Psoas muscle (tissue), 8 donors: ENCODE data around the gene FKBP15. TPM values are rescaled to one million over a fixed set of nuclear protein-coding genes. Genes with fewer than 3 reads are reported as not detected.
"Not testable (repeated sequence)": the region's sequence is repeated elsewhere in the genome, so short reads cannot be mapped to it uniquely, and the experiment has no call there.

Experiments
- ATAC-seq, 4 donors: fragments of 200-7000 bp; cut with Tn5 transposase; one replicate each; pipeline ENCODE4 v1.9.1; 2020; ENCODE audit warnings: moderate library complexity in 3 of 4, mild to moderate bottlenecking in 2 of 4
- DNase-seq, 2 donors: peaks; one replicate each; pipeline ENCODE4 v3.0.0-alpha.2; 2020
- H3K27ac ChIP-seq: fragments of 200-600 bp; one replicate; pipeline ENCODE4 v1.8.0; 2022
- H3K27me3 ChIP-seq, 3 donors: fragments of 200-600 bp in 1 of 3; one replicate each; pipeline versions ENCODE4 v1.6.1 to v1.8.0; 2013 to 2022; ENCODE audit warnings: low read length in 2 of 3, mild to moderate bottlenecking in 2 of 3, moderate library complexity in 1 of 3; ENCODE audit not compliant: insufficient read depth in 3 of 3
- H3K36me3 ChIP-seq, 2 donors: fragments of 200-600 bp in 1 of 2; one replicate each; pipeline versions ENCODE4 v1.6.1 to v1.8.0; 2013 to 2022; ENCODE audit warnings: low read depth in 1 of 2, mild to moderate bottlenecking in 1 of 2, moderate library complexity in 1 of 2; ENCODE audit not compliant: insufficient read depth in 1 of 2
- H3K4me1 ChIP-seq: fragments of 200-600 bp; one replicate; pipeline ENCODE4 v1.8.0; 2022
- H3K4me3 ChIP-seq: fragments of 200-600 bp; one replicate; pipeline ENCODE4 v1.8.0; 2022; ENCODE audit warnings: mild to moderate bottlenecking
- H3K9me3 ChIP-seq: fragments of 200-600 bp; one replicate; pipeline ENCODE4 v1.8.0; 2022
- WGBS, 3 donors: extraction: QIAGEN DNeasy Blood & Tissue Kit; methylation state at CpG; one replicate each; pipeline versions ENCODE4 v1.1.6 to v1.1.7; 2013; 5-methylcytosine and 5-hydroxymethylcytosine counted together
- intact Hi-C, 2 donors: fragments of 100-400 bp; cut with DNase I; formaldehyde crosslinking; loops; one replicate each; pipeline versions ENCODE4 v1.11.0 to v1.14.2; 2022
- polyA plus RNA-seq, 3 donors: library from polyadenylated mRNA; stranded (reverse); fragments of 200-250 nt; gene quantifications; one replicate each; pipeline ENCODE4 v1.2.3, GENCODE V29; 2013
- total RNA-seq, 4 donors: library from RNA; stranded (reverse); fragmentation: NEBNext Ultra II Directional in 2 of 4; extraction: Animal tissue kit (Norgen Biotek cat#: 25700) in 2 of 4; gene quantifications; one replicate each; pipeline versions ENCODE4 v1.2.1 to v1.2.4, GENCODE V29; 2021 to 2023
- TF ChIP-seq, protein P1 (sequence below): fragments of 200-600 bp; IDR thresholded peaks from one replicate; pipeline ENCODE4 v1.8.0; 2022; ENCODE audit warnings: antibody characterized with exemption
- donor health status: healthy with polysubstance abuse.
- donor health status: DM: no; HTN: no; CAD: no; lungs with moderate emphysema.
- donor health status: Bipolar disorder and iron deficiency.
- donor health status: healthy.
- donor health status: DM: yes; HTN: yes; CAD: no.
- donor health status: DM: no; HTN: no; CAD: no.
- donor health status: DM: no; HTN: no; CAD: no.
- donor health status: DM: yes; HTN: yes; CAD: no.

Gene FKBP15
- total and polyA plus RNA-seq, 7 donors: 10.5 to 18.4 (median 15.8) TPM

- Histone ChIP-seq H3K9me3 (no peaks in the 10 kb centered on the region), H3K4me1 (no peaks in the 10 kb centered on the region), H3K27me3 (peaks cover 0 to 11% (median 0%) of the 10 kb centered on the region in 3 donors), H3K27ac (no peak overlapping the region), H3K36me3 (no peaks in the 10 kb centered on the region), H3K4me3 (no peak overlapping the region)
- intact Hi-C loops: no loop called here
- TF ChIP-seq, protein P1, sequence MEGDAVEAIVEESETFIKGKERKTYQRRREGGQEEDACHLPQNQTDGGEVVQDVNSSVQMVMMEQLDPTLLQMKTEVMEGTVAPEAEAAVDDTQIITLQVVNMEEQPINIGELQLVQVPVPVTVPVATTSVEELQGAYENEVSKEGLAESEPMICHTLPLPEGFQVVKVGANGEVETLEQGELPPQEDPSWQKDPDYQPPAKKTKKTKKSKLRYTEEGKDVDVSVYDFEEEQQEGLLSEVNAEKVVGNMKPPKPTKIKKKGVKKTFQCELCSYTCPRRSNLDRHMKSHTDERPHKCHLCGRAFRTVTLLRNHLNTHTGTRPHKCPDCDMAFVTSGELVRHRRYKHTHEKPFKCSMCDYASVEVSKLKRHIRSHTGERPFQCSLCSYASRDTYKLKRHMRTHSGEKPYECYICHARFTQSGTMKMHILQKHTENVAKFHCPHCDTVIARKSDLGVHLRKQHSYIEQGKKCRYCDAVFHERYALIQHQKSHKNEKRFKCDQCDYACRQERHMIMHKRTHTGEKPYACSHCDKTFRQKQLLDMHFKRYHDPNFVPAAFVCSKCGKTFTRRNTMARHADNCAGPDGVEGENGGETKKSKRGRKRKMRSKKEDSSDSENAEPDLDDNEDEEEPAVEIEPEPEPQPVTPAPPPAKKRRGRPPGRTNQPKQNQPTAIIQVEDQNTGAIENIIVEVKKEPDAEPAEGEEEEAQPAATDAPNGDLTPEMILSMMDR: no peak
- ATAC-seq (no peak), DNase-seq (no peak)
- WGBS, 3 donors: 71 to 73% (median 71%) methylated on average over 4 of the region's 4 CpGs
These were observed 95.6 kb downstream of the FKBP15 start for GRCh38 chr9:113125386-113126035.

DNA sequence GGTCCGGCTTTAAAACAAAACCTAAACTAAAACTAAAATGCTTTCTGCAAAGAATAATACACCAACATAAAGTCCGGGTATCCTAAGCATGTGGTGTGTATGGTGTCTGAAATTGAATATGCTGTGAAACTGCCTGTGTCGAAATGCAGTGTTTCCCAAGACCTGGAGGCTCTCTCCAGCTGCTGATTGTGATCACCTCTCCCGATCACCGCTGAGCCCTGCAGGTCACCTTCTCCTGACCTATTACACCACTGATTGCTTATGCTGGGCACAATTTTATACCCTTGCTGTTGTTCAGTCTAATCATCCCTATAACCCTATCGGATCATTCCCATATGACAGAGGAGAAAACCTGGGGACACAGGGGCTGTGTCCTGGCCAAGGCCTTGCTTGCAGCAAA, 102.2 kb downstream of the FKBP15 start:
- H3K9me3 ChIP-seq, intact Hi-C loops, H3K27ac ChIP-seq, DNase-seq, H3K27me3 ChIP-seq, H3K4me1 ChIP-seq, H3K4me3 ChIP-seq, ATAC-seq, H3K36me3 ChIP-seq: not testable (repeated sequence)
- WGBS, 3 donors: no CpG with 5 or more reads among the region's 6 CpGs

Other genes with a start within 250 kb of the FKBP15 start
- gene ZNF883, start 209.1 kb downstream of the FKBP15 start, total RNA-seq: under 1 TPM in 3 of 4 donors, not detected in 1; 0.34 to 0.66 (median 0.49) TPM
- gene ZNF883, start 209.1 kb downstream of the FKBP15 start, polyA plus RNA-seq: 1 to 10 TPM in 1 of 3 donors, under 1 TPM in 2; 0.36 to 1.4 (median 0.62) TPM
- gene ZFP37, start 164.6 kb downstream of the FKBP15 start, total RNA-seq: 1 to 10 TPM in 3 of 4 donors, under 1 TPM in 1; 0.54 to 1.6 (median 1.5) TPM
- 1 to 10 TPM in 2 of 3 donors, under 1 TPM in 1; 0.77 to 1.2 (median 1.0) TPM for gene ZFP37, start 164.6 kb downstream of the FKBP15 start, polyA plus RNA-seq
- 10 to 100 TPM in 3 of 4 donors, 1 to 10 TPM in 1; 10.0 to 21.5 (median 16.2) TPM for gene SLC31A2, start 70.3 kb downstream of the FKBP15 start, total RNA-seq
- 10 to 100 TPM; 11.5 to 35.4 (median 31.7) TPM for gene SLC31A2, start 70.3 kb downstream of the FKBP15 start, polyA plus RNA-seq
- gene SLC31A1, start 267 bp upstream of the FKBP15 start, total RNA-seq: 1 to 10 TPM; 4.1 to 6.7 (median 4.8) TPM
- gene SLC31A1, start 267 bp upstream of the FKBP15 start, polyA plus RNA-seq: 10 to 100 TPM in 1 of 3 donors, 1 to 10 TPM in 2; 3.3 to 10.2 (median 9.5) TPM
- 10 to 100 TPM; 22.4 to 25.6 (median 24.0) TPM for gene CDC26, start 54.3 kb upstream of the FKBP15 start, total RNA-seq
- gene CDC26, start 54.3 kb upstream of the FKBP15 start, polyA plus RNA-seq: 100 to 1,000 TPM in 1 of 3 donors, 10 to 100 TPM in 2; 53.2 to 112 (median 75.0) TPM
- gene PRPF4, start 54.4 kb upstream of the FKBP15 start, total RNA-seq: 10 to 100 TPM; 10.9 to 22.5 (median 19.8) TPM
- gene PRPF4, start 54.4 kb upstream of the FKBP15 start, polyA plus RNA-seq: 10 to 100 TPM; 12.2 to 33.4 (median 30.4) TPM
- not detected for gene RNF183, start 82.1 kb upstream of the FKBP15 start, total RNA-seq
- gene RNF183, start 82.1 kb upstream of the FKBP15 start, polyA plus RNA-seq: under 1 TPM in 1 of 3 donors, not detected in 2; 0.05 TPM
- gene WDR31, start 119.0 kb upstream of the FKBP15 start, total RNA-seq: 1 to 10 TPM; 1.7 to 6.9 (median 2.4) TPM
- 1 to 10 TPM in 1 of 3 donors, under 1 TPM in 2; 0.66 to 2.7 (median 0.76) TPM for gene WDR31, start 119.0 kb upstream of the FKBP15 start, polyA plus RNA-seq
- gene BSPRY, start 128.3 kb upstream of the FKBP15 start, total RNA-seq: not detected
- gene BSPRY, start 128.3 kb upstream of the FKBP15 start, polyA plus RNA-seq: under 1 TPM in 2 of 3 donors, not detected in 1; 0.03 TPM
- gene HDHD3, start 155.7 kb upstream of the FKBP15 start, total RNA-seq: 10 to 100 TPM in 1 of 4 donors, 1 to 10 TPM in 3; 7.3 to 11.5 (median 8.6) TPM
- gene HDHD3, start 155.7 kb upstream of the FKBP15 start, polyA plus RNA-seq: 10 to 100 TPM in 2 of 3 donors, 1 to 10 TPM in 1; 7.0 to 14.9 (median 12.2) TPM
- gene ALAD, start 180.0 kb upstream of the FKBP15 start, total RNA-seq: 10 to 100 TPM; 13.1 to 29.0 (median 19.8) TPM
- 10 to 100 TPM; 13.7 to 43.1 (median 17.3) TPM for gene ALAD, start 180.0 kb upstream of the FKBP15 start, polyA plus RNA-seq
- gene POLE3, start 189.4 kb upstream of the FKBP15 start, total RNA-seq: 10 to 100 TPM; 29.8 to 50.4 (median 38.5) TPM
- gene POLE3, start 189.4 kb upstream of the FKBP15 start, polyA plus RNA-seq: 100 to 1,000 TPM in 1 of 3 donors, 10 to 100 TPM in 2; 45.4 to 173 (median 98.5) TPM
- gene C9orf43, start 189.5 kb upstream of the FKBP15 start, total RNA-seq: under 1 TPM in 1 of 4 donors, not detected in 3; 0.73 TPM
- gene C9orf43, start 189.5 kb upstream of the FKBP15 start, polyA plus RNA-seq: under 1 TPM in 2 of 3 donors, not detected in 1; 0.07 to 0.79 TPM
- gene RGS3, start 242.4 kb upstream of the FKBP15 start, total RNA-seq: 10 to 100 TPM; 10.6 to 38.1 (median 18.3) TPM
- 10 to 100 TPM in 2 of 3 donors, 1 to 10 TPM in 1; 7.1 to 18.4 (median 12.8) TPM for gene RGS3, start 242.4 kb upstream of the FKBP15 start, polyA plus RNA-seq